Activated effector memory CD4-positive, alpha-beta T cell treated with anti-CD3 and anti-CD28 coated beads, Interleukin-2, amount 50 U/mL, for 16 hours (primary cell): ENCODE results near the gene UNC79.
"Not testable (repeated sequence)": the region's sequence is repeated elsewhere in the genome, so short reads cannot be mapped to it uniquely, and the experiment has no call there.

Experiments used
- DNase-seq: peaks from one replicate; pipeline ENCODE4 v3.0.0-alpha.2; 2020

Gene UNC79

DNA sequence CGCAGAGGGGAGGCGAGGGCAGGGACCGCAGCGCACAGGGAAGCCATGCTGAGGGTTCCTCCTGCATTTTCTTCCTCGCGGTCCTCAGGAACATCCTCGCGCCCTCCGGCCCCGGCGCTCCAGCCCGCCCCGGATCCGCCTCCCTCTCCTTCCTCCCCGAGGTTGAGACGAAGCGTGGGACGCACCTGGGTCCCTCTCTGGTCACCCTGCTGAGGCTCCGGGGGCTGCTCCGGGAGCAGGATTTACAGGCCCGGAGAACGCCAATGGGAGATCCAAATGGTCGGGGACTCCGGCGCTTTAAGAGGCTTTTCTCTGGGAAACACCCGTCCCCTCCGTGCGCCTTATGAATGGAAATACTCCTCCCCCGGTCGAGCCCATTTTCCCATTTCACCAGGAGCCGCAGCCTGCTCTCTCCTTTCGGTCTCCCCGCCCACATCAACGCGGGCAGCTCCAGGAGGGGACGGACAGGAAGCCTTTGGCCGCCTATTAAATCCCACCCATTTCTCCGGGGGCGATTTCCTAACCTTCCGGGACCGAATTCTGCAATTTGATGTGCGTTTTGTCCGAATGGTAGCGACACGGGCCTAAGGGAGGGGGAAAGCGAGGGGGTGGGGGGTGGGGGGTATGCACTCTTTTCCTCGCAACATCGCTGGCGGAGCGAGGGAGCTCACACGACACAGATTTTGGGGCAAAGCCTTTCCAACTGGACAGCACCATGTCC is at the start of gene UNC79:
Gene UNC79, plus strand, starts transcription at position 625 of the 721 bp plus-strand sequence. Its CDS starts 91 bp downstream, at position 716.
- no peak for DNase-seq

DNA sequence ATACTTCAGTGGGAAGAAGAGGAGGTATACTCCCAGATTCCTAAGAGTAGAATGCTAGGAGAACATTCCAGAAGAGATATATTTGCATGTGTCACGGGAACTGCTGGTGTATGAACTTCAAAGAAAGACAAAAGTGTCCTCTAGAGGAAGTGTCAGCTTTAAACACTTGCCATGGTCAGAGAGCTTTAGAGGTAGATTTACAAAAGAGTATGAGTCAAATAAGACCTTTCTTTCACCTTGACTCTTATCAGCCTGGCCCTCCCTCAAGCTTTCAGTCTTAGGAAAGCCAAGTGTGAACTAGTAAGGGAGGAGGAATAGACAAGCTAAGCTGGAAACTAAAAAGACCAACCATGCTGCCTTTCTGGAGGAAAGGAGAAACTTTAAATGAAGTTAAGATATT is 49.1 kb upstream of the UNC79 start:
- DNase-seq = no peak

DNA sequence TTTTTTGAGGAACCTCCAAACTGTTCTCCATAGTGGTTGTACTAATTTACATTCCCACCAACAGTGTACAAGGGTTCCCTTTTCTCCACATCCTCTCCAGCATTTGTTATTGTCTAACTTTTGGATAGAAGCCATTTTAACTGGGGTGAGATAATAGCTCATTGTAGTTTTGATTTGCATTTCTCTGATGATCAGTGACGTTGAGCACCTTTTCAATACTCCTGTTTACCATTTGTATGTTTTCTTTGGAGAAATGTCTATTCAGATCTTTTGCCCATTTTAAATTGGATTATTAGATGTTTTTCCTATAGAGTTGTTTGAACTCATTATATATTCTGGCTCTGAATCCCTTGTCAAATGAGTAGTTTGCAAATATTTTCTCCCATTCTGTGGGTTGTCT is 46.5 kb upstream of the UNC79 start:
- DNase-seq = not testable (repeated sequence)

DNA sequence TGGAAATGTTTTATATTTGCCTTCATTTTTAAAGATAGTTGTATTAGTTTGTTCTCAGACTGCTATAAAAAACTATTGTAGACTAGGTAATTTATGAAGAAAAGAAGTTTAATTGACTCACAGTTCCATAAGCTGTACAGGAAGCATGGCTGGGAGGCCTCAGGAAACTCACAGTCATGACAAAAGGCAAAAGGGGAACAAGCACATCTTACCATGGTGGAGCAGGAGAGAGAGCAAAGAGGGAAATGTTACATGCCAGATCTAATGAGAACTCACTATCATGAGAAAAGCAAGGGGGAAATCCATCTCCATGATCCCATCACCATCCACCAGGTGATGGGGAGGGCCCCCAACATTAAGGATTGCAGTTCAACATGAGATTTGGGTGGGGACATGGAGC is 35.5 kb upstream of the UNC79 start:
- DNase-seq = no peak

DNA sequence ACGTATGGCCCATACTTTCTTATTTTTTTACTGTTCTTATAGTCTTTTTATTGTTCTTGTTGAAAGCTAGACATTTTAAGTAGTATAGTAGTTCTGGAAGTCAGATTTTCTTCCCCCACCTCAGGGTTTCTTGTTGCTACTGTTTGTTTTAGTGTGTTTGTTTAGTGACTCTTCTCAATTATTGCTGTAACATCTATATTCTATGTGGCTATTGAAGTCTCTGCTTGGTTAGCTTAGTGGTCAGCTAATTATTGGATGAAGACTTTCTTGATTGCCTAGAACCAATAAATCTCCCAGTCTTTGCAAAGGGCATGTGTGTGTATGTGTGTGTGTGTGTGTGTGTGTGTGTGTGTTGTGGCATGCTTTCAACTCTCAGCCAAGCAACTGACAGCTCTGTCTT is 34.3 kb upstream of the UNC79 start:
- no peak for DNase-seq

DNA sequence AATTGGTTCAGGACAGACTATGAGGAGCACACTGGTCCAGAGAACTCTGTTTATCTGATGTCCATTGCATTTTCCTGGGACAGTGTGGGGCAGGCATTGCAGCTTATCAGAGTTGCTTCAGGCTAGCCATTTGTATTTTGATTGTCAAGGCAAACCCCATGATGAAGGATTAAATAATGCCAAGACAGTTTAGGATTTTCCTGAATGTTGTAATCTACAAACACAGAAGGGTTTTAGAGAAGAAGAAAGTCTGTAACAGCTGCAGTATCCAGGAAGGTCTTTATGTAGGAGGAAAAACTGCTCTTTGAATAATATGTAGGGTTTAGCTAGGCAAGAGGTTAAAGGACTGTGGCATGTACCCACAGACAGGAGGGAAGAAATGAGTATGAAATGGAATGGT is 32.2 kb upstream of the UNC79 start:
- no peak for DNase-seq

DNA sequence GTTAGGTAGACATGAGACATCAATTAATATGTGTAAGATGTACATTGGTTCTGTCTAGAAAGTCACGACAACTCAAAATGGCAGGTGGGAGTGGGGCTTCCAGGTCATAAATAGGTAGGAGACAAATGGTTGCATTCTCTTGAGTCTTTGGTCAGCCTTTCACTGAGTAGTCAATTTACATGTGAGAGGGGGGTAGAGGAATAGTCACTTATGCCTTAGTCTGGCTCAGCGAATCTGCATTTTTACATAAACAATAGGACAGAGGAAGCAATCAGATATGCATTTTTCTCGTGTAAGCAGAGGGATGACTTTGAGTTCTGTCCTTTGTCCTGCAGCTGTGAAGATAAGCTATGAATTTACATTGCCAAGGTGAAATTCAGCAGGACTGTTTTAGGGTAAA is 27.8 kb upstream of the UNC79 start:
- no peak for DNase-seq

DNA sequence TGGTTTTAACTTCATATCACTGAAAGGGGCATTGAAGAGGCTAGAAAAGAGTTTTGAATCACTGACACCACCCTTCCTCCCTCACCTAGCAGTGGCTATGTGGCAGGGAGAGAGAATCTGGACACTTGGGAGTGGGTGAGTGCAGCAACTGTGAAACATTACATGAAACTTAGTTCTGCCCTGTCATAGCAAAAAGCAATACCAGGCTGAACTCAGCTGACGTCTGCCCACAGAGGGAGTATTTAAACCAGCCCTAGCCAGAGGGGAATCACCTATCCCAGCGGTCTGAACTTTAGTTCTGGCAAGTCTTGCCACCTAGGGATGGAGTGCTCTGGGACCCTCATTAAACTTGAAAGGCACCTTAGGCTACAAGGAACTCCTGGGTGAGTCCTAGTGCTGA is 20.7 kb upstream of the UNC79 start:
- DNase-seq = no peak

DNA sequence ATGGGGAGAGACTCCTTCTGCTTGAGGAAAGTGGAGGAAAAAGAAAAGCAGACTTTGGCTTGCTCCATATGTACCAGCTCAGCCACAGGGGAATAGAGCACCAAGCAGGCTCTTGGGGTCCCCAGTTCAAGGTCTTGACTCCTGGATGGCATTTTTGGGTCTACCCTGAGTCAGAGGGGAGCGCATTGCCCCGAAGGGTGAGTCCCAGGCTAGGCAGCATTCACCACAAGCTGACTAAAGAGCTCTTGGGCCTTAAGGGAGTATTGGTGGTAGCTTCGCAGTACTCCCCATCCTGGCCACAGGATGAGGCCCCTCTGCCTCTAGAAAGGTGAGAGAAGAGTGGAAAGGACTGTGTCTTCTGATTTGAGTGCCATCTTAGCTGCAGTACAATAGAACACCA is 19.8 kb upstream of the UNC79 start:
- DNase-seq = no peak

DNA sequence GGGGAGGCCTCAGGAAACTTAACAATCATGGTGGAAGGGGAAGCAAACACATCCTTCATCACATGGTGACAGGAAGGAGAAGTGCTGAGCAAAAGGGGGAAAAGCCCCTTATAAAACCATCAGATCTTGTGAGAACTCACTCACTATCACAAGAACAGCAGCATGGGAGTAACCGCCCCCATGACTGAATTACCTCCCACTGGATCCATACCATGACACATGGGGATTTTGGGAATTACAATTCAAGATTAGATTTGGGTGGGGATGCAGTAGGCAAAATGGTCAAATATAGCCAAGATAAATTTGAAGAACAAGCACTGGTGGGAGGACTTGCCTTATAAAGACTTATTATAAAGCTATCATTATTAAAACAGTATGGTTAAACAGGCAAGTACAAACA is 5.6 kb upstream of the UNC79 start:
- DNase-seq = not testable (repeated sequence)

DNA sequence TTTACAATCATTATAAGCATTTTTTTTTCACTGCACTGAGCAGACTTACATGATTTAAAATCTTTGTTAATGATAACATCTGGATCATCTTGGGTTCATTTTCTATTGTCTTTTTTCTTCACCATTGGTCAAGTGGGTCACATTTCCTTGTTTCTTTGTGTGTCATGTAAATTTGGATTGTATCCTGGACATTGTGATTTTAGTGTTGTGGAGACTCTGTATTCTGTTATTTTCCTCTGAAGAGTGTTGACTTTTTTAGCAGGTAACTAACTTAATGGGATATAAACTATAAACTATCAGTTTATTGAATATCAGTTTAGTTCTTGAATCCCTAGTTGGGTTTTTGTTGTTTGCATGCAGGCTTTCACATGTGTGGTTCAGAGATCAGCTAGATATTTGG is 4.0 kb upstream of the UNC79 start:
- DNase-seq = no peak

DNA sequence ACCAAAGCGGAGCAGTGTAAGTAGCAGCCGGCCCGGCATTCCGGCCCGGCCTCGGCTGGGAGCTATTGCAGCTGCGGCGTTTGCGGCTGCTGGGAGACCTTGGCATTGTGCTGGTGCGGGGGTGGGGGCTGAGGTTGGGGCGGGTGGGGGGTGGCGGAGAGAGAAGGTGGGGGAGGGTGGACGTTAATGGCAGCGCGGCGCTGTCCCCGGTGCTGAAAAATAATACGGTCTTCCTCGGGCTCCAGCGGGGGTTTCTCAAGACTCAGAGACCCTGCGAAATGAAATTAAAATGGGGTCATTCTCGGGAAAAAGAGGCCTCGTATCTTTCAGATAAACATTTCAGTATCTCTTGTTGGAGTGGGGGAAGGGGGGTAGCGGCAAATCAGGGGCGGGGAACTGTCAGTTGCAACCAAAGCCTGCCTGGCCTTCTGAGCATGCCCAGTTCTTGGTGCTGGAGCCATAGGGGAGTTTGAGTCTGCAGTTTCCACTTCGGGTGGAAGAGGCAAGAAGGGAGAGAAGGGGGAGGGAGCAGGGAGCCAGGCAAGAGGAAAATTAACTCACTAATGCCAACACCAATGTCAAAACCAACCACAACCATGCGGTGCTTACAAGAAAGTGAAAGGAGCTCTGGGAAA is 414 bp downstream of the UNC79 start:
- DNase-seq = no peak

DNA sequence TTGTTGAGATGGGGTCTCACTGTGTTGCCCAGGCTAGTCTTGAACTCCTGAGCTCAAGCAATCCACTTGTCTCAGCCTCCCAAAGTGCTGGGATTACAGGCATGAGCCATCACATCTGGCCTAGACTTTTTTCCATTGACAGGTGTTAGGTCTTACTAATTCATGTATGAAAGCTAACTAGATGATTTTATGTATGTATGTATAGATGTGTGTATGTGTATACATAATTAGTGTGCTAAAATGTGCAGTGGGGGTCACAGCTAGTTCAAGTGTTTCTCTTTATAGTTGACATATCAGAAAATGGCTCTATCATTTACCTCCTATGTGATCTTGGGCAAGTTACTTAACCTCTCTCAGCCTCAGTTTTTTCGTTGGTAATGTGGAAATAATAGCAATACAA is 23.5 kb downstream of the UNC79 start:
- no peak for DNase-seq

DNA sequence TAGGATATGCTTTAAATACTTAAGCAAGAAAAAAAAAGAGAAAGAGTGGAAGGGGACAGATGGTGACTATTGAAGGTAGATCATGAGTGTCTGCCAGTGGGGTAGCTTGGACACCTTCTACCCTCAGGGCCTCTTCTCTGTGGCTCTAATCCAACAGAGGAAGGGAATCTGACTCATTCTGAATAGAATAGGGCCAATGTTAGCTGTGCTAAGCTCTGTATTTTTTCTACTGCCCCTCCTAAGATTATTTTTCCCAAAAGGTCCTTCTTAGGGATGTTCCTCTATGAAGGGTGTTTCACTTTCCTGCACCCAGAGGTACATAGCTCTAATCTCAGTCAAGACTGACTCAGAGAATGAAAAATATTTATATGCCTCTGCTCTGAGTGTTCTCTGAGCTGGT is 25.6 kb downstream of the UNC79 start:
- DNase-seq = no peak

DNA sequence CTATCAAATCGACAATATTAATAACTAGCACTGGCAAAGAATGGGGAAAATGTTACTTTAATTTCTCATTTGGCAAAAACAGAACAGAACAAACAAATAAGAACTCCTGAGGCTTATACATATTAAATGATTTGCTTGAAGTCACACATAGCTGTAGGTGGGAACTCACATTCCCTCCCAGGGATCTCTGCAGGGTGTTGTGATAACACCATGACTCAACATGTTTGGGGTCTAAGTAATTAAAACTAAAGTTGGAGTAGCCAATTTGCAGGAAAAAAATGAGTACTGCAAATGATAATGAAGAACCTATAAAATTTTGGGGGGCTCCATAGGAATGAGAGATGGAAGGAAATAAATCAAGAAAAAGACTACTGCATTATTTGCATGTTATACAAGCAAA is 27.5 kb downstream of the UNC79 start:
- no peak for DNase-seq

DNA sequence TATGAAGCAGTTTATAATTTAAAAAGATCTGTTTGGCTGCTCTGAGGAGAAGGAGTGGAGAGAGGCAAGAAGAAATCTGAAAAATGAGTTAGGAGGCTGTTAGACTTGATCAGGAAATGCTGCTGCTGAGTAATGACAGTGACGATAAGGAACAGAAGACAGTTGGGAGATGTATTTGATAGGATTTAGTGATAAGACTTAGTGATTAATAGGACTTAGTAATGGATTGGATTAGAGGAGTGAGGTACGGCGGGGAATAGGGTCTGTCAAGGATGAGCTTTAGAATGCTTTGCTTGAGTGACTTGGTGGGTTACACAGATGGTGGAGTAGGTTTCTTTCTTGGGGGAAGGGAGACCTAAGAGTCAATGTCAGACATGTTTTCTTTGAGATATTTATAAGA is 31.7 kb downstream of the UNC79 start:
- no peak for DNase-seq

DNA sequence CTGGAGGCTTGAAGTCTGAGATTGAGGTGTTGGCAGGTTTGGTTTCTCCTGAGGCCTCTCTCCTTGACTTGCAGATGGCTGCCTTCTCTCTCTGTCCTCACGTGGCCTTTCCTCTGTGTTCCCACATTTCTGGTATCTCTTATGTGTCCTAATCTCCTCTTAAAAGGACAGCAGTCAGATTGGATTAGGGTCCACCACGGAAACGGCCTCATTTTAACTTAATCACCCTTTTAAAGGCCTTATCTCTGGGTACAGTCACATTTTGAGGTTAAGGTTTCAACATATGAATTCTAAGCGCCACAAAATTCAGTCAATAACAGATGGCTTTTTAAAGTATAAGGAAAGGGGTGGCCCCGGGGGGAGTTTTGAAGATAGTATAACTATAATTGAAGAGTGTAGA is 33.5 kb downstream of the UNC79 start:
- no peak for DNase-seq

DNA sequence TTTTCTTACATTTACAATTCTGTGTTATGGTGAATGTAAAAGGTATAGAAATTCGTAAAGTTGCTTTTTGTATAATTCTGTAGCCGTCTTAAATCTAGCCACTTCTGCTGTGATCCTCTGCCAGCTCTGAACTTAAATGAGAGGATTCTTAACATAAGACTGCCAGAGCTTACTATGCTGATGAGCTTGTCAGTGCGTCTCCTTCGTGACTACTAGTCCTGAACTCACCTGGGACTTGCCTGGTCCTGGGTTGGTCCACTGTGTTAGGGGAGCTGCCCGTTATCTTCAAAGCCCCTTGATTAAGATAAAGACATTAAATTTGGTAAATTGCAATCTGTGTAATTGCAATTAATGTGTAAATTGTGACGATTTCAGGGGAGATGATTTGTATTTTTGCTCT is 44.7 kb downstream of the UNC79 start:
- DNase-seq = no peak

DNA sequence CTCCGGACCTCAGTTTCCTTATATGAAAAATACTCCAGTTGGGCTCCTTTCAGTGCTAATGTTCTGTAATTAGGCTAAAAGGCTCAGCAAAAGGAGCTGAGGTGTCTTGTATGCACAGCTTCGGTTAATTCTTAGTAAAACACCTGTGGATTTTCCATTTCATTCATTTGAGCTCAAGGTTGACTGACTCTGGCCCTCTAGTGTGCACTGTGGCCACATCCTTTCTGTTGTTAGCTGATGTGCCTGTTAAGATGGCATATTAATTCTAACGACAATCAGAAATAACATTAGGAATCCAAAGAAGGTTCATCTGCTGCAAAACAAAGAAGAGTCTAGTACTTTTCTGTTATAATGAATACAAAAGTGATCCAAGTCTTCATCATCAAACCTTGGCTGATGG is 45.6 kb downstream of the UNC79 start:
- DNase-seq = no peak

DNA sequence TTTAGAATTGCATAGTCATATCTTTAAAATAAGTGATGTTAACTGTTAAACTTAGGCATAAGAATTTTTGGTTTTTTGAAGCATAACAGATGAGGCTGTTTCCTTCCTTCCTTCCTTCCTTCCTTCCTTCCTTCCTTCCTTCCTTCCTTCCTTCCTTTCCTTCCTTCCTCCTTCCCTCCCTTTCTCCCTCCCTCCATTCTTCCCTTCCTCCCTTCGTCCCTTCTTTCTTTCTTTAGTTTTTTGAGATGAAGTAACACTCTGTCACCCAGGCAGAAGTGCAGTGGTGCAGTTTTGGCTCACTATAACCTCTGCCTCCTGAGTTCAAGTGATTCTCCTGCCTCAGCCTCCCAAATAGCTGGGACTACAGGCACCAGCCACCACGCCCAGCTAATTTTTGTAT is 48.3 kb downstream of the UNC79 start:
- DNase-seq = not testable (repeated sequence)

DNA sequence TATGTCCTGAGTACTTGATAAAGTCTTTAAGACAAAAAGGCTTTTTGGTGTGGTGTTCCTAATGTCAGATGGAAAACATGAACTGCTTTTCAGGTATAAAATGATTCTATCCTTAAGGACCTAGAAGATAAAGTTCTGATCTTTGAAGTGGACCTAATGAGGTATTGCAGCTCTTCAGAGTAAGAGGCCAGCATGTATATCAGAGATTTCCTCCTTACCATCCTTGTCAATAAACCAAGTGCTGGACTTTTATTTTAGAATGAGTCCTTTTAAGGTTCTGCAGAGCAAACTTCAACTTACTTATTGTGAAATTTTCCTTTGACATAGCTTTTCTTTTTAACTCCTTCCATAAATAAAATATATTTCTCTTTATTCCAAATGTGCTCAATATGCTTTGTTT is 50.1 kb downstream of the UNC79 start:
- no peak for DNase-seq

DNA sequence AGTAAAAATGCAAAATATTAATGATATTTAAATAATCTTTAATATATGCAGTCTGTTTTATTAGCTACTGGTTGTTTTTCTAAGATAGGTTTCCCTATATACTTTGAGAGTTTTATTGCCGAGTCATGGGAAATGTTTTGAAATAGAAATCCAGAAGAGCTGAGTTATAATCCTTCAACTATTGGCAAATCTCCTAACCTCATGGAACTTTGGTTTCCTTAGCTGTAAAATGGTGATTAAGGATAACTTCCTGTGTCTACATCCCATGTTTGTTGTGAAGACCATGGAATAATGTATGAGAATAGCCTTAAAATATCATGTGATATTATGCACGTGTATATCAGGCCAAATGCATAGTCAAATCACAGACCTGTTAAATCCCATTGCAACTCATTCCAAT is 51.0 kb downstream of the UNC79 start:
- DNase-seq = no peak

DNA sequence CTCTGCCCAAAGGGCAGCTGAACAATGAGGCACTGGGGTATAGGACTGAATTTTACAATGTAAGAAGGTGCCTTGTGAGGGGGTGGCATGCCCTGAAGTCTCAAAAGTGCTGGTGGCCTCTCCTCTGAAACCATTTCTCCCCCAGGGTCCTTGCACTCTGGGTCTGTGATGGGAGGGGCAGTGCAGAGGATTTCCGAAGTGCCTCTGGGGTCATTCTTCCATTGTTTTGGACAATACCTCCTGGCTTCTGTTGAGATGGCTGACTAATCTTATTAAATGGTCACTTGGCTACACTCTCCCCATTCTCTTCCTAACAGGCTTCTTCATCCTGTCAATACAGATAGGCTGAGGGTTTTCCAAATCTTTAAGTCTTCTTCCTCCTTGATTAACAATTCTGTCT is 59.3 kb downstream of the UNC79 start:
- DNase-seq = no peak

DNA sequence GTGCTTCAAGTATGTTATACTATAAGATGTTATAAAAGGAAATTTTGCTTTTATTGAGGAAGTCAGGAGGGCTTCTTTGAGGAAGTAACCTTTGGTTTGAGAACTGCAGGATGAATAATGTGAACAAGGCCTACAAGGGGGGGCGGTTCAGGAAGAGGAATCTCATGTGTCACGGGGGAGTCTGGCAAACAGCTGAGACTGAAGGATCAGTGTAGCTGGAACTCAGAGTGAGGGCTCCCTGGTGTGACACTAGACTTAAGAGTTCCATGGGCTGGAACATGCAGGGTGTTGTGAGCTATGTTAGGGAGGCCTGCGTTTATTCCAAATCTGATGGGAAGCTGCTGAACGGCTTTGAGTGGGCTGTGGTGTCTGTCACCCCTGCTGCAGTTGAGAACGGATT is 62.3 kb downstream of the UNC79 start:
- DNase-seq = no peak

DNA sequence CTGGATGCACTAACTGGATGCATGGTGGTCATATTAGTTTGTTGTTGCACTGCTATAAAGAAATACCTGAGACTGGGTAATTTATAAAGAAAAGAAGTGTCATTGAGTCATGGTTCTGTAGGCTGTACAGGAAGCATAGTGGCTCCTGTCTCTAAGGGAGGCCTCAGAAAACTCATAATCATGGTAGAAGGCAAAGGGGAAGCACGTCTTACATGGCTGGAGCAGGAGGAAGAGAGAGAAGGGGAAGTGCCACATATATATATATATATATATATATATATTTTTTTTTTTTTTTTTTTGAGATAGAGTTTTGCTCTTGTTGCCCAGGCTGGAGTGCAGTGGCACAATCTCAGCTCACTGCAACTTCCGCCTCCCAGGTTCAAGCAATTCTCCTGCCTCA is 62.9 kb downstream of the UNC79 start:
- not testable (repeated sequence) for DNase-seq
